Small intestine (tissue), 7 donors: ENCODE measurements around the gene RTP5. TPM values are rescaled to one million over a fixed set of nuclear protein-coding genes. Genes with fewer than 3 reads are reported as not detected.

Source experiments
- DNase-seq, 2 donors: peaks; one replicate each; pipeline versions ENCODE4 v3.0.0 to v3.0.0-alpha.2; 2013
- FAIRE-seq: peaks from 2 replicates; lab custom pipeline; 2012; peaks lifted over from hg19 to GRCh38; lab: Jason Lieb, UNC
- H3K27ac ChIP-seq, 3 donors: one replicate each; pipeline ENCODE4 v1.5.1; 2013; ENCODE audit warnings: low read length in 2 of 3, mild to moderate bottlenecking in 2 of 3, control low read depth in 1 of 3, inconsistent platforms in 1 of 3, low read depth in 1 of 3, moderate library complexity in 1 of 3
- H3K27me3 ChIP-seq, 3 donors: one replicate each; pipeline ENCODE4 v1.6.1; 2013; ENCODE audit warnings: low read length in 3 of 3, inconsistent platforms in 1 of 3; ENCODE audit not compliant: control insufficient read depth in 3 of 3, insufficient read depth in 3 of 3
- H3K36me3 ChIP-seq, 3 donors: one replicate each; pipeline ENCODE4 v1.6.1; 2013; ENCODE audit warnings: low read length in 3 of 3, inconsistent platforms in 1 of 3, low read depth in 1 of 3, mild to moderate bottlenecking in 1 of 3, moderate library complexity in 1 of 3; ENCODE audit not compliant: control insufficient read depth in 3 of 3, insufficient read depth in 2 of 3
- H3K4me1 ChIP-seq, 3 donors: one replicate each; pipeline ENCODE4 v1.6.1; 2013; ENCODE audit warnings: low read length in 2 of 3, inconsistent platforms in 1 of 3, low read depth in 1 of 3, mild to moderate bottlenecking in 1 of 3, moderate library complexity in 1 of 3; ENCODE audit not compliant: control insufficient read depth in 3 of 3, insufficient read depth in 2 of 3
- H3K4me3 ChIP-seq, 3 donors: one replicate each; pipeline ENCODE4 v1.5.1; 2013; ENCODE audit warnings: low read length in 3 of 3, control low read depth in 1 of 3, inconsistent platforms in 1 of 3, low read depth in 1 of 3, mild to moderate bottlenecking in 1 of 3, moderate library complexity in 1 of 3
- H3K9me3 ChIP-seq, 2 donors: one replicate each; pipeline ENCODE4 v1.6.1; 2013; ENCODE audit warnings: low read depth in 1 of 2, low read length in 1 of 2; ENCODE audit not compliant: control insufficient read depth in 2 of 2, insufficient read depth in 1 of 2
- WGBS, 3 donors: extraction: QIAGEN DNeasy Blood & Tissue Kit; methylation state at CpG; one replicate each; pipeline ENCODE4 v1.1.7; 2013; 5-methylcytosine and 5-hydroxymethylcytosine counted together
- polyA plus RNA-seq, 4 donors: library from polyadenylated mRNA; stranded (reverse) in 3 of 4; unstranded in 1 of 4; fragments of 200-250 nt in 3 of 4; fragments of 120-200 nt in 1 of 4; gene quantifications; one replicate each; pipeline versions ENCODE4 v1.2.1 to v1.2.3, GENCODE V29; 2013
- donor health status: healthy with polysubstance abuse.
- donor health status: control.
- donor health status: control.
- donor health status: Bipolar disorder and iron deficiency.
- donor health status: healthy.

The RTP5 gene
- polyA plus RNA-seq, 4 donors: 0.04 TPM; not detected in 3

- Histone ChIP-seq H3K36me3 (no peaks in the 10 kb centered on the region), H3K27me3 (no peaks in the 10 kb centered on the region), H3K9me3 (peaks cover 0 to 5% of the 10 kb centered on the region in 2 donors), H3K4me1 (no peaks in the 10 kb centered on the region), H3K27ac (no peak overlapping the region), H3K4me3 (no peak overlapping the region)
- no peak for DNase-seq
- no peak for FAIRE-seq
- WGBS, 3 donors: 73 to 76% (median 75%) methylated on average over 3 of the region's 3 CpGs
Observed at GRCh38 chr2:241891988-241892298, 22.4 kb downstream of the RTP5 start.

DNA sequence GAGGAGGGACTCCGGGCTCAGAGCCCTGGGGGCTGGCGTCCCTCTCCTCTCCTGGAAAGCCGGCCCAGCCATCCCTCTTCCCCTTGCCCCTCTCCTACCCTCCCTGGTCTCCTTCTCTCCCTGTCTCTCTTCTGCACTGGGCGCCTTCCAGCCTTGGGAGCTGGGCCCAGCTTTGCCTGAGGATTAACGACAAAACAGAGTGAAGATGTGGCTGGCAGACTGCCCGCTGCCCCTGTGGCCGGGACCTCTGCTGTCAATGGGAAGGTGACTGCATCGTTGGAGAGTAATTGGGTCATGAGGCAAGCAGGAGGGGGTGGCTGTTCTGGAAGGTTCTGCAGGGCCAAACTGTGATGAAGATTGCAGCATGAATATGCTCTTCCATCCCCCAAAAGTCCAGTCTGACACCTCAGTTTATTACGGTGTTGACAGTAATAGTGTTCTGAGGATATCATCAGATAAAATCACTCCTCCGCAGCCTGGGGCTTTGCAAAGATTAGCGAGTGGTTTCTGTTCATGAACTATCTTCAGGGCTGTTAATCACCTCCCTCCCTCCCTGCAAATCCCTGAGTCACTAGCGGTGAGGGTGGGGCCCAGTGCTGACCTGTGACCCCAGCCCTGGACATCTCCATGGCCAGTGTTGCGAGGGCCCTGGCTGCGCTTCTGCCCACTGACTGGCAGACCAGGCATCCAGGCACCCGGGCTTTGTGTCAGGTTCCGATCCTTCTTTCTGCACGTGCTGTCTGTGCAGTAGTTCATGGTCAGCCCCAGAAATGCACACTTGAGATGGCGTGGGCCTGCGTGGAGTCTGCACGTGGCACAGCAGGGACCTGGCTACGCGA lies 23.0 kb downstream of the RTP5 start:
- no peaks in the 10 kb centered on the region for H3K27me3 ChIP-seq
- H3K27ac ChIP-seq: peak overlapping the region in 1 of 3 donors; percentile 6
- 74 to 76% (median 75%) methylated on average over 22 of the region's 22 CpGs for WGBS, 3 donors
- no peaks in the 10 kb centered on the region for H3K4me1 ChIP-seq
- H3K9me3 ChIP-seq: peaks cover 0 to 3% of the 10 kb centered on the region in 2 donors
- H3K4me3 ChIP-seq: no peak overlapping the region
- H3K36me3 ChIP-seq: no peaks in the 10 kb centered on the region
- DNase-seq (no peak), FAIRE-seq (no peak)

- Histone ChIP-seq H3K9me3 (peaks cover 0 to 3% of the 10 kb centered on the region in 2 donors), H3K4me3 (no peak overlapping the region), H3K27me3 (no peaks in the 10 kb centered on the region), H3K36me3 (no peaks in the 10 kb centered on the region), H3K4me1 (no peaks in the 10 kb centered on the region), H3K27ac (no peak overlapping the region)
- 86 to 89% (median 88%) methylated on average over 15 to 16 of the region's 16 CpGs for WGBS, 3 donors
- DNase-seq (no peak), FAIRE-seq (no peak)
Observed at GRCh38 chr2:241893265-241893664, 23.7 kb downstream of the RTP5 start.

GRCh38 chr2:241894056-241894641 lies 24.6 kb downstream of the RTP5 start:
- no peaks in the 10 kb centered on the region for H3K4me1 ChIP-seq
- H3K27ac ChIP-seq: no peak overlapping the region
- DNase-seq (no peak), FAIRE-seq (no peak)
- WGBS, 3 donors: 66 to 86% (median 76%) methylated on average over 21 to 23 of the region's 23 CpGs
- H3K9me3 ChIP-seq: no peaks in the 10 kb centered on the region
- H3K36me3 ChIP-seq: no peaks in the 10 kb centered on the region
- H3K27me3 ChIP-seq: no peaks in the 10 kb centered on the region
- no peak overlapping the region for H3K4me3 ChIP-seq

DNA sequence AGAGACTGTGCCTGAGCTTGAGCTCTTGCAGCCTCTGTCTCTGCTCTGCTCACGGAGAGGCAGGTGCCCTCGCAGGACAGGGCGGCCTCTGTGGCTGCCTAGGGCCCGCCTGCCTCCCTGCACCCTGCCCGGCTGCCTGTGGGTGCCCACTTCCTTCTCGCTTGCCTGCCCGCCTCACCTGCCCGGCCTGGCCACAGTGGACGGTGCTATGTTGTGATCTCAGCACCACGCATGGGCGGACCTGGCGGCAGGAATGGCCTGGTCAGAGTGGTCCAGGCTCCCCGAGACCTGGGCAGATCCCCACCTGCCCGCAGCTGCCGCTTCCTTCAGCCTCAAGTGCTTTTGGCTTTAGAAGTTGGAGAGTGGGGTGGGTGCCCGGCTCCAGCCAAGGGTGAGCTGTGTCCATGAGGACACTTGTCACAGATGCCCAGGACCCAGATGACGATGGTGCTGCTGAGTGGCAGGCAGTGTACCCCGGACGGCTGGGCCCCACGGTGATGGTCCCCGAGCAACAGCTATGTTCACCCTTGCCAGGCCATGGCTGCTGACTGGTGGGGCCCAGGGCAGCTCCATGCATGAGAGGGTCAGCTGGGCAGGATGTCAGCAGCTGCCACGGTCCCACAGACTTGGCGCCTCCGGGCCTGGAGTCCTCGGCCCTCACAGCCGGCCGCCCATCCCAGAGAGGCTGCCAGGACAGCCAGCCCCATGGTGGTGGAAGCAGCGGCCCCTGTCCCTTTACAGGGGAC lies 25.3 kb downstream of the RTP5 start:
- Histone ChIP-seq H3K4me1 (no peaks in the 10 kb centered on the region), H3K36me3 (no peaks in the 10 kb centered on the region), H3K27ac (no peak overlapping the region), H3K27me3 (no peaks in the 10 kb centered on the region), H3K9me3 (no peaks in the 10 kb centered on the region), H3K4me3 (no peak overlapping the region)
- WGBS, 3 donors: 85 to 89% (median 89%) methylated on average over 27 to 28 of the region's 28 CpGs
- FAIRE-seq: no peak
- no peak for DNase-seq

DNA sequence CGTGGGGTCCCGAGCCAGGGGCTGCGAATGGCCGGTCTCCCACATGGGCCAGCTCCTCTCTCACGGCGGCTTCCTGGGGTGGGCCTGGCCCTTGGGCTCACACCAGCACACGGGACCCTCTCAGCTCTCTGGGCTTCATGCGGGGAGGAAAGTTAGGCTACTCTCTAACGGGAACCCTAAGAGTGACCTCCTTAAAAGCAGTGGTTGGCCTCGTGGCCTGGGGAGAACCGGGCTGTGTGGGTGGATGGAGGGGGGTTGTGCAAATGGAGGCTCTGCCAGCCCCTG lies 25.8 kb downstream of the RTP5 start:
- Histone ChIP-seq H3K4me1 (no peaks in the 10 kb centered on the region), H3K27me3 (no peaks in the 10 kb centered on the region), H3K36me3 (no peaks in the 10 kb centered on the region), H3K27ac (no peak overlapping the region), H3K4me3 (no peak overlapping the region), H3K9me3 (no peaks in the 10 kb centered on the region)
- DNase-seq (no peak), FAIRE-seq (no peak)
- 87 to 93% (median 90%) methylated on average over 11 of the region's 11 CpGs for WGBS, 3 donors

- Histone ChIP-seq H3K36me3 (no peaks in the 10 kb centered on the region), H3K4me3 (no peak overlapping the region), H3K9me3 (no peaks in the 10 kb centered on the region), H3K4me1 (no peaks in the 10 kb centered on the region), H3K27me3 (no peaks in the 10 kb centered on the region), H3K27ac (peak overlapping the region in 1 of 3 donors; percentile 17)
- DNase-seq (peak in 1 of 2 donors; percentile 56), FAIRE-seq (no peak)
- WGBS, 3 donors: 50 to 68% (median 66%) methylated on average over 24 to 26 of the region's 26 CpGs
Observed at GRCh38 chr2:241895712-241896641, 26.4 kb downstream of the RTP5 start.

DNA sequence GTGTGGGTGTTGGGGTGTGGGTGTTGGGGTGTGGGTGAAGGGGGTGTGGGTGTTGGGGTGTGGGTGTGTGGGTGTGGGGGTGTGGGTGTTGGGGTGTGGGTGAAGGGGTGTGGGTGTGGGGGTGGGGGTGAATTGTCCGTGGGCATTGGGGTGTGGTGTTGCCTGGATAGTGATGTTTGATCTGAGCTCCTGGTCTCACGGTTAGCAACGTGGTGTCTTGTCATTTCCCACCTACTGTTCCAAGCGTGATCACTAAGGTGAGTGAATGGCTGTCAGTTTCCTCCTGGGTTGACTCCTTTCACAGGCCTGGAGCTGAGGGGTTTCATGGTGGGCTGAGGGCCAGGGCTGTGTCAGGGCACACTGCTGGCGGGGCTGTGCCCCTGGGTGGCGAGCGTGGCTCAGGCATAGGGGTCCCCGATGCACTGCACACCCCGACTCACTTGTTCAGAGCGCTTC lies 27.2 kb downstream of the RTP5 start:
- DNase-seq: no peak
- WGBS, 3 donors: 77 to 86% (median 78%) methylated on average over 10 of the region's 10 CpGs
- no peaks in the 10 kb centered on the region for H3K36me3 ChIP-seq
- no peak overlapping the region for H3K4me3 ChIP-seq
- no peaks in the 10 kb centered on the region for H3K27me3 ChIP-seq
- FAIRE-seq: no peak
- no peaks in the 10 kb centered on the region for H3K9me3 ChIP-seq
- no peak overlapping the region for H3K27ac ChIP-seq
- no peaks in the 10 kb centered on the region for H3K4me1 ChIP-seq
